MCF 10A (cell line): ENCODE measurements around the gene PRELP. TPM values are rescaled to one million over a fixed set of nuclear protein-coding genes. Genes with fewer than 3 reads are reported as not detected.
"Not testable (repeated sequence)": the region's sequence is repeated elsewhere in the genome, so short reads cannot be mapped to it uniquely, and the experiment has no call there.

ENCODE experiments used
- BruUV-seq: library from RNA; stranded (reverse); fragments of 400-500 nt; replicated peaks from 2 replicates; lab custom pipeline; 2021; lab: Mats Ljungman, UMichigan
- CTCF ChIA-PET: fragments of 300-600 bp; sonication (Branson Sonifier 250); formaldehyde crosslinking; extraction: SDS; loops from one replicate; lab custom pipeline; 2021; ENCODE audit warnings: antibody characterized with exemption, inconsistent platforms; lab: Yijun Ruan, JAX
- POLR2A ChIA-PET: fragments of 300-600, 350-650 bp; sonication (Branson Sonifier 250); formaldehyde crosslinking; extraction: SDS; loops from one replicate; lab custom pipeline; 2020; ENCODE audit warnings: antibody characterized with exemption, inconsistent platforms; lab: Yijun Ruan, JAX
- DNase-seq: peaks from one replicate; pipeline ENCODE4 v3.0.0-alpha.2; 2018; ENCODE audit not compliant: unreplicated experiment
- H3K27ac Mint-ChIP-seq: one replicate; pipeline ENCODE4 v1.8.0; 2022; ENCODE audit warnings: mild to moderate bottlenecking, low read depth, mixed read lengths; ENCODE audit not compliant: unreplicated experiment
- H3K27me3 Mint-ChIP-seq: one replicate; pipeline ENCODE4 v1.8.0; 2022; ENCODE audit warnings: mixed read lengths; ENCODE audit not compliant: insufficient read depth, unreplicated experiment
- H3K36me3 Mint-ChIP-seq: one replicate; pipeline ENCODE4 v1.8.0; 2022; ENCODE audit warnings: mild to moderate bottlenecking, moderate library complexity, mixed read lengths; ENCODE audit not compliant: insufficient read depth, unreplicated experiment
- H3K4me1 Mint-ChIP-seq: one replicate; pipeline ENCODE4 v1.8.0; 2022; ENCODE audit warnings: mixed read lengths; ENCODE audit not compliant: insufficient read depth, unreplicated experiment
- H3K4me3 Mint-ChIP-seq: one replicate; pipeline ENCODE4 v1.8.0; 2022; ENCODE audit warnings: mild to moderate bottlenecking, moderate library complexity, mixed read lengths; ENCODE audit not compliant: unreplicated experiment
- H3K9me3 Mint-ChIP-seq: one replicate; pipeline ENCODE4 v1.8.0; 2022; ENCODE audit warnings: mixed read lengths; ENCODE audit not compliant: unreplicated experiment
- intact Hi-C: fragments of 100-400 bp; cut with micrococcal nuclease; formaldehyde crosslinking; loops from 2 replicates; pipeline ENCODE4 v1.14.1; 2022
- total RNA-seq: library from RNA; stranded (reverse); gene quantifications from 2 replicates; pipeline ENCODE4 v1.2.3, GENCODE V29; 2022
- TF ChIP-seq, protein P1 (sequence below): fragments of 200-600 bp; IDR thresholded peaks from one replicate; pipeline ENCODE4 v1.8.0; 2022; ENCODE audit warnings: antibody characterized with exemption, mild to moderate bottlenecking; ENCODE audit not compliant: unreplicated experiment

PRELP gene
- total RNA-seq, 1 experiment from 2014 or later: not detected

DNA sequence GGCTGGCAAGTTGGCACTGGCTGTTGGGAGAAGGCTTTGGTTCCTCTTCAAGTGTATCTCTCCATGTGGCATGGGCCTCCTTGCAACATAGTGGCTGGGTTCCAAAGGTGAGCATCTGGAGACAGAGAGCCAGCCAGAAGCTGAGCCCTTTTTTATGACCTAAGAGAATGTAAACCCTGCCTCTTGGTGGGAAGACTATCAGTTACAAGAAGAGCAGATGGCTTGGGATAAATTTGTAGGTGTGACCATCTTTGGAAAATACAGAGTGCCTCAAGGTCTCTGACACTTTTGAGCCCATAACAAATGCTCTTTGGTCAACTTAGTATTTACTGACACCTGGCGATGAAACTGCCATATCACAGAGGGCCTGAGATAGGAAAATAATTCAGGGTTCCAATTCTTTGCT lies 31.4 kb upstream of the PRELP start:
- DNase-seq: peak; percentile 27
- intact Hi-C loops: loop anchor here (5.0 kb wide), 2 partner anchors 43 to 172 kb away; no protein-coding TSS in a partner anchor
- TF ChIP-seq, protein P1, sequence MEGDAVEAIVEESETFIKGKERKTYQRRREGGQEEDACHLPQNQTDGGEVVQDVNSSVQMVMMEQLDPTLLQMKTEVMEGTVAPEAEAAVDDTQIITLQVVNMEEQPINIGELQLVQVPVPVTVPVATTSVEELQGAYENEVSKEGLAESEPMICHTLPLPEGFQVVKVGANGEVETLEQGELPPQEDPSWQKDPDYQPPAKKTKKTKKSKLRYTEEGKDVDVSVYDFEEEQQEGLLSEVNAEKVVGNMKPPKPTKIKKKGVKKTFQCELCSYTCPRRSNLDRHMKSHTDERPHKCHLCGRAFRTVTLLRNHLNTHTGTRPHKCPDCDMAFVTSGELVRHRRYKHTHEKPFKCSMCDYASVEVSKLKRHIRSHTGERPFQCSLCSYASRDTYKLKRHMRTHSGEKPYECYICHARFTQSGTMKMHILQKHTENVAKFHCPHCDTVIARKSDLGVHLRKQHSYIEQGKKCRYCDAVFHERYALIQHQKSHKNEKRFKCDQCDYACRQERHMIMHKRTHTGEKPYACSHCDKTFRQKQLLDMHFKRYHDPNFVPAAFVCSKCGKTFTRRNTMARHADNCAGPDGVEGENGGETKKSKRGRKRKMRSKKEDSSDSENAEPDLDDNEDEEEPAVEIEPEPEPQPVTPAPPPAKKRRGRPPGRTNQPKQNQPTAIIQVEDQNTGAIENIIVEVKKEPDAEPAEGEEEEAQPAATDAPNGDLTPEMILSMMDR: no peak
- Mint-ChIP-seq H3K27ac (no peak overlapping the region), H3K36me3 (peaks cover 5% of the 10 kb centered on the region), H3K4me1 (no peaks in the 10 kb centered on the region), H3K27me3 (peaks cover 85% of the 10 kb centered on the region), H3K4me3 (no peak overlapping the region), H3K9me3 (peaks cover 7% of the 10 kb centered on the region)
- CTCF ChIA-PET: interaction anchor here (0.7 to 1.6 kb wide), 3 partner anchors 10 to 167 kb away, joined by 3 to 5 read pairs (median 4); no protein-coding TSS in a partner anchor
- POLR2A ChIA-PET: interaction anchor here (1.3 kb wide), 1 partner anchor 10 kb away, joined by 4 read pairs; no protein-coding TSS in a partner anchor
- BruUV-seq: no TSS peak

DNA sequence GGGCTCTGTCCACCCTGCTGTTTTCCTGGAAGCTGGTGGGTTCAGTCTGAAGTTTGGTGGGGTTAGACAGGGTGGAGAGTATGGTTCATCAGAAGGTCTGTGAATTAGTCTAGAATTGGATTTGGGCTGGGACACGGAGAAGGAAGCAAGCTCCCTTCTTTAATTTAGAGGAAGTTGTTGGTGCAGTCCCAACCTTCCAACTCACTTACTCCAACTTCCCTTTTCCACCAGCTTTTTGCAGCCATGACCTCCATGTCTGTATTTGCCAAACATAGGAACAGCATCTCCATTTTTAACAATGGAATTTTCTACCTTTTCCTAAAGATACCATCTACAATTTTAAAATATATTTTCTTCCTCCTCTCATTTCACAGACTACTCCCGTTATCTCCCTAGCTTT lies 28.5 kb upstream of the PRELP start:
- H3K4me1 Mint-ChIP-seq: no peaks in the 10 kb centered on the region
- peaks cover 86% of the 10 kb centered on the region for H3K27me3 Mint-ChIP-seq
- POLR2A ChIA-PET: interaction anchor here (1.7 kb wide), 1 partner anchor 9 kb away, joined by 5 read pairs; no protein-coding TSS in a partner anchor
- intact Hi-C loops: no loop called here
- CTCF ChIA-PET: interaction anchor here (0.5 to 1.9 kb wide), 3 partner anchors 40 to 180 kb away, joined by 3 to 6 read pairs (median 4); no protein-coding TSS in a partner anchor
- H3K27ac Mint-ChIP-seq: no peak overlapping the region
- no peak overlapping the region for H3K4me3 Mint-ChIP-seq
- H3K36me3 Mint-ChIP-seq: no peaks in the 10 kb centered on the region
- TF ChIP-seq, protein P1: no peak
- DNase-seq: no peak
- no TSS peak for BruUV-seq
- H3K9me3 Mint-ChIP-seq: peaks cover 7% of the 10 kb centered on the region

DNA sequence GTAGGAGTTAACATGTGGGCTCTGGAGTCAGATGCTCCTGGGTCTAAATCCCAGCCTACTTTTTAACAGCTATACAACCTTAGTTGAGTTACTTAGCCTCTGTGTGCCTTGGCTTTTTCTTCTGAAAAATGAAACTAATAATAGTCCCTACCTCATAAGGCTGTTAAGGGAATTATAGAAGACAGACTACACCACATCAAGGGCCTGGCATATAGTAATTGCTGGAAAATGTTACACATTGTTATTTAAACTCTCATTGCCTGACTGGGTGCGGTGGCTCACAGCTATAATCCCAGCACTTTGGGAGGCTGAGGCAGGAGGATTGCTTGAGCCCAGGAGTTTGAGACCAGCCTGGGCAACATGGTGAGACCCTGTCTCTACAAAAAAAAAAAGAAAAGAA lies 28.0 kb upstream of the PRELP start:
- H3K4me3 Mint-ChIP-seq, BruUV-seq, H3K27ac Mint-ChIP-seq, intact Hi-C loops, DNase-seq, H3K36me3 Mint-ChIP-seq, H3K4me1 Mint-ChIP-seq, H3K9me3 Mint-ChIP-seq: not testable (repeated sequence)
- CTCF ChIA-PET: interaction anchor here (0.5 to 1.9 kb wide), 4 partner anchors 104 to 181 kb away, joined by 3 to 6 read pairs (median 4); no protein-coding TSS in a partner anchor
- POLR2A ChIA-PET: interaction anchor here (1.7 kb wide), 1 partner anchor 8 kb away, joined by 5 read pairs; no protein-coding TSS in a partner anchor
- H3K27me3 Mint-ChIP-seq: peaks cover 86% of the 10 kb centered on the region

DNA sequence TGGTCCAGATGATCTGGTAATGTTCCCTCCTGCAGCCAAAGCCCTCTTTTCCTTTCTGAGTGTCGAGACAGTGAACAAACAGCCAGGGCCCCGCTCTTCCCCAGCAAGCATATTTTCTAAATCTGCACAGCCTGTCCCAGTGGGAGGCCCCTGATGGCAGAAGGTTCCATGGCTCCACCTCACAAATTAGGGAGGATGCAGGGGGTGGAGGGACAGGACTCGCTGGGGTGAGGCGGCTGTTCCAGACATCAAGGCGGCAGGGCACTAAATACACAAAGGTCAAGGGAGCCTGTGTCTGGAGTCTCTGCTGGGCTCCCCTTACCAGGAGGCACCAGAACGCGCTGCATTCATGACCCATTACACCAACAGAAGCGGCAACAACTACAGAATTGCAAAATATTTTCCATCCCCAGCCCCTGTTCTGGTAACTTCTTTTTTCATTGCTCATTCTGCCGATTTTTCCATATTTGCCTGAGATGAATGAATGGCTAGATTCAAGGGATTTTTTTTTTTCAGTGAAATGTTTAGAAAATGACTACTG lies 27.0 kb upstream of the PRELP start:
- no TSS peak for BruUV-seq
- TF ChIP-seq, protein P1: peak; percentile 2
- no peak overlapping the region for H3K4me3 Mint-ChIP-seq
- H3K36me3 Mint-ChIP-seq: no peaks in the 10 kb centered on the region
- peaks cover 7% of the 10 kb centered on the region for H3K9me3 Mint-ChIP-seq
- H3K27me3 Mint-ChIP-seq: peaks cover 86% of the 10 kb centered on the region
- POLR2A ChIA-PET: no interaction called here
- intact Hi-C loops: no loop called here
- CTCF ChIA-PET: interaction anchor here (0.9 to 1.9 kb wide), 2 partner anchors 108 to 182 kb away, joined by 4 to 6 read pairs; no protein-coding TSS in a partner anchor
- no peak overlapping the region for H3K27ac Mint-ChIP-seq
- no peak for DNase-seq
- no peaks in the 10 kb centered on the region for H3K4me1 Mint-ChIP-seq
